ENCODE results near the gene HDGFL2. TPM values are rescaled to one million over a fixed set of nuclear protein-coding genes. Genes with fewer than 3 reads are reported as not detected.

HDGFL2 gene
- total RNA-seq, 1 experiment from 2014 or later: 75.2 TPM

DNA sequence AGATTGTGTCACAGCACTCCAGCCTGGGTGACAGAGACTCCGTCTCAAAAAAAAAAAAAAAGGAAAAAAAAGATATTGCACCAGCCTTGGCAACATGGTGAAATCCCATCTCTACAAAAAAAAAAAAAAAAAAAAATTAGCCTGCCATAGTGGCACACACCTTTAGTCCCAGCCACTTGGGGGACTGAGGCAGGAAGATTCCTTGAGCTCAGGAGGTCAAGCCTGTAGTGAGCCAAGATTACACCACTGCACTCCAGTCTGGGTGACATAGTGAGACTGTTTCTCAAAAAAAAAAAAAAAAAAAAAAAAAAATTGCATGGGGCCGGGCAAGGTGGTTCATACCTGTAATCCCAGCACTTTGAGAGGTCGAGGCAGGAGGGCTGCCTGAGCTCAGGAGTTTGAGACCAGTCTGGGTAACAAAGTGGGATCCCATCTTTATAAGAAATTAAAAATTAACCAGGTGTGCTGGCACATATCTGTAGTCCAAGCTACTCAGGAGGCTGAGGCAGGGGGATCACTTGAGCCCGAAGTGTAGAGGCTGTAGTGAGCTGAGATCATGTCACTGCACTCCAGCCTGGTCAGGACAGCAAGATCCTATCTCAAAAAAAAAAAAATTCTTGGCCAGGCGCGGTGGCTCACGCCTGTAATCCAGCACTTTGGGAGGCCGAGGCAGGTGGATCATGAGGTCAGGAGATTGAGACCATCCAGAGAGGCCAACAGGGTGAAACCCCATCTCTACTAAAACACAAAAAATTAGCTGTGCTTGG is 7.1 kb upstream of the HDGFL2 start:
- Histone ChIP-seq H3K4me1 (ENCODE audit: control insufficient read depth in 1 of 2, insufficient read depth in 2 of 2, low read length in 2 of 2) (peaks cover 1 to 3% of the 10 kb centered on the region in 2 experiments; a peak in 3 of 4 replicates), H3K27me3 (ENCODE audit: insufficient read depth, low read length) (no peaks in the 10 kb centered on the region), H3K9ac (ENCODE audit: low read length) (no peak overlapping the region), H3K27ac (ENCODE audit: low read depth, low read length) (no peak overlapping the region), H3K4me2 (ENCODE audit: low read length) (no peak overlapping the region), H2AFZ (ENCODE audit: low read depth, low read length, poor library complexity, severe bottlenecking) (no peak overlapping the region), H3K36me3 (ENCODE audit: control insufficient read depth in 1 of 2, insufficient read depth in 2 of 2, low read length in 2 of 2) (no peaks in the 10 kb centered on the region), H4K20me1 (ENCODE audit: insufficient read depth) (no peaks in the 10 kb centered on the region), H3K79me2 (ENCODE audit: insufficient read depth, low read length) (no peaks in the 10 kb centered on the region), H3K9me2 (ENCODE audit: insufficient read depth) (no peaks in the 10 kb centered on the region), H3K4me3 (replicated peaks in 1 of 2; ENCODE audit: low read depth in 1 of 2, low read length in 2 of 2) (no peak overlapping the region), H3K9me3 (ENCODE audit: control insufficient read depth in 1 of 2, insufficient read depth in 1 of 2, low read depth in 1 of 2, low read length in 2 of 2) (no peaks in the 10 kb centered on the region)
- ATAC-seq (no peak), DNase-seq (ENCODE audit: low read depth, low spot score) (no peak)
- ChIA-PET POLR2A (no interaction called here), RAD21 (ENCODE audit: low non-redundant PET in 1 of 2, low total read pairs in 2 of 2, uncharacterized antibody in 2 of 2, unreplicated experiment in 2 of 2) (no interaction called here), CTCF (no interaction called here)
- TF ChIP-seq, protein P1, sequence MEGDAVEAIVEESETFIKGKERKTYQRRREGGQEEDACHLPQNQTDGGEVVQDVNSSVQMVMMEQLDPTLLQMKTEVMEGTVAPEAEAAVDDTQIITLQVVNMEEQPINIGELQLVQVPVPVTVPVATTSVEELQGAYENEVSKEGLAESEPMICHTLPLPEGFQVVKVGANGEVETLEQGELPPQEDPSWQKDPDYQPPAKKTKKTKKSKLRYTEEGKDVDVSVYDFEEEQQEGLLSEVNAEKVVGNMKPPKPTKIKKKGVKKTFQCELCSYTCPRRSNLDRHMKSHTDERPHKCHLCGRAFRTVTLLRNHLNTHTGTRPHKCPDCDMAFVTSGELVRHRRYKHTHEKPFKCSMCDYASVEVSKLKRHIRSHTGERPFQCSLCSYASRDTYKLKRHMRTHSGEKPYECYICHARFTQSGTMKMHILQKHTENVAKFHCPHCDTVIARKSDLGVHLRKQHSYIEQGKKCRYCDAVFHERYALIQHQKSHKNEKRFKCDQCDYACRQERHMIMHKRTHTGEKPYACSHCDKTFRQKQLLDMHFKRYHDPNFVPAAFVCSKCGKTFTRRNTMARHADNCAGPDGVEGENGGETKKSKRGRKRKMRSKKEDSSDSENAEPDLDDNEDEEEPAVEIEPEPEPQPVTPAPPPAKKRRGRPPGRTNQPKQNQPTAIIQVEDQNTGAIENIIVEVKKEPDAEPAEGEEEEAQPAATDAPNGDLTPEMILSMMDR (IDR thresholded peaks at IDR 0.05 in 2 of 3, conservative IDR thresholded peaks at IDR 0.05 in 1 of 3; ENCODE audit: borderline replicate concordance in 1 of 3, insufficient read depth in 1 of 3, low read depth in 2 of 3, low read length in 2 of 3): no peak
- no peak for TF ChIP-seq EZH2phosphoT487 (IDR thresholded peaks at IDR 0.05; ENCODE audit: borderline replicate concordance)
- TF ChIP-seq ELF1 (IDR thresholded peaks at IDR 0.05; ENCODE audit: borderline replicate concordance, low read depth): no peak
- no TSS peak for BruUV-seq (replicated peaks)
- intact Hi-C loops (cut with micrococcal nuclease): no loop called here

DNA sequence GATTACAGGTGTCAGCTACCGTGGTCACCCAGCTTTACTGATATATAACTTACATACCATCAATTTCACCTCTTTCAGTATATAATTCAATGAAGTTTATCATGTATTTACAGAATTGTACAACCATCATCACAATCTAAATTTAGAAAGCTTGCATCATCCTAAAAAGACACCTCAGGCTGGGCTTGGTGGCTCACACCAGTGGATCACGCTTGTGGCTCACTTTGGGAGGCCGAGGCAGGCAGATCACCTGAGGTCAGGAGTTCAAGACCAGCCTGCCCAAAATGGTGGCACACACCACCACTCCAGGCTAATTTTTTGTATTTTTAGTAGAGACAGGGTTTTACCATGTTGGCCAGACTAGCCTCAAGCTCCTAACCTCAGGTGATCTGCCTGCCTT is 4.3 kb upstream of the HDGFL2 start:
- no peak overlapping the region for H3K27ac ChIP-seq (ENCODE audit: low read depth, low read length)
- H3K4me3 ChIP-seq (replicated peaks in 1 of 2; ENCODE audit: low read depth in 1 of 2, low read length in 2 of 2): no peak overlapping the region
- H3K27me3 ChIP-seq (ENCODE audit: insufficient read depth, low read length): no peaks in the 10 kb centered on the region
- ATAC-seq (no peak), DNase-seq (ENCODE audit: low read depth, low spot score) (no peak)
- RAD21 ChIA-PET (ENCODE audit: low non-redundant PET in 1 of 2, low total read pairs in 2 of 2, uncharacterized antibody in 2 of 2, unreplicated experiment in 2 of 2): no interaction called here
- H3K9me3 ChIP-seq (ENCODE audit: control insufficient read depth in 1 of 2, insufficient read depth in 1 of 2, low read depth in 1 of 2, low read length in 2 of 2): no peaks in the 10 kb centered on the region
- POLR2A ChIA-PET: no interaction called here
- BruUV-seq (replicated peaks): no TSS peak
- no peaks in the 10 kb centered on the region for H3K36me3 ChIP-seq (ENCODE audit: control insufficient read depth in 1 of 2, insufficient read depth in 2 of 2, low read length in 2 of 2)
- no peak for TF ChIP-seq RAD21 (IDR thresholded peaks at IDR 0.05; ENCODE audit: low read depth)
- TF ChIP-seq, protein P2, sequence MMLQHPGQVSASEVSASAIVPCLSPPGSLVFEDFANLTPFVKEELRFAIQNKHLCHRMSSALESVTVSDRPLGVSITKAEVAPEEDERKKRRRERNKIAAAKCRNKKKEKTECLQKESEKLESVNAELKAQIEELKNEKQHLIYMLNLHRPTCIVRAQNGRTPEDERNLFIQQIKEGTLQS (IDR thresholded peaks at IDR 0.05): no peak
- TF ChIP-seq EGR1 (IDR thresholded peaks at IDR 0.05; ENCODE audit: low read depth): no peak
- TF ChIP-seq YY1 (IDR thresholded peaks at IDR 0.05; ENCODE audit: extremely low read depth, insufficient replicate concordance, low read depth, low read length): no peak
- TF ChIP-seq JUND (IDR thresholded peaks at IDR 0.05): no peak
- no peaks in the 10 kb centered on the region for H3K9me2 ChIP-seq (ENCODE audit: insufficient read depth)
- no peak overlapping the region for H3K9ac ChIP-seq (ENCODE audit: low read length)
- peaks cover 7 to 16% of the 10 kb centered on the region in 2 experiments for H3K4me1 ChIP-seq (ENCODE audit: control insufficient read depth in 1 of 2, insufficient read depth in 2 of 2, low read length in 2 of 2)
- peaks cover 5% of the 10 kb centered on the region for H3K79me2 ChIP-seq (ENCODE audit: insufficient read depth, low read length)
- no peak overlapping the region for H2AFZ ChIP-seq (ENCODE audit: low read depth, low read length, poor library complexity, severe bottlenecking)
- intact Hi-C loops (cut with micrococcal nuclease): no loop called here
- no peaks in the 10 kb centered on the region for H4K20me1 ChIP-seq (ENCODE audit: insufficient read depth)
- H3K4me2 ChIP-seq (ENCODE audit: low read length): no peak overlapping the region
- CTCF ChIA-PET: interaction anchor here (1.1 kb wide), 1 partner anchor 55 kb away, joined by 3 read pairs; no protein-coding TSS in a partner anchor
